Retinal pigment epithelial cell (primary cell): ENCODE data around the gene STUB1.

Experiments
- DNase-seq: peaks from one replicate; pipeline ENCODE4 v3.0.0-alpha.2; 2010; ENCODE audit warnings: low read depth
- H3K4me3 ChIP-seq: 2 replicates; pipeline ENCODE4 v1.5.1; 2011; ENCODE audit warnings: mild to moderate bottlenecking, low read length, control low read depth, moderate library complexity
- CTCF ChIP-seq: conservative IDR thresholded peaks from 2 replicates; pipeline ENCODE4 v1.5.1; 2011; ENCODE audit warnings: low read depth, low read length, control low read depth, inconsistent platforms

STUB1 gene

GRCh38 chr16:652454-653305 is 27.5 kb upstream of the STUB1 start:
- H3K4me3 ChIP-seq: no peak overlapping the region
- no peak for DNase-seq
- no peak for TF ChIP-seq CTCF

- DNase-seq: no peak
- no peak overlapping the region for H3K4me3 ChIP-seq
- no peak for TF ChIP-seq CTCF
These were observed 26.2 kb upstream of the STUB1 start for GRCh38 chr16:654034-654433.

DNA sequence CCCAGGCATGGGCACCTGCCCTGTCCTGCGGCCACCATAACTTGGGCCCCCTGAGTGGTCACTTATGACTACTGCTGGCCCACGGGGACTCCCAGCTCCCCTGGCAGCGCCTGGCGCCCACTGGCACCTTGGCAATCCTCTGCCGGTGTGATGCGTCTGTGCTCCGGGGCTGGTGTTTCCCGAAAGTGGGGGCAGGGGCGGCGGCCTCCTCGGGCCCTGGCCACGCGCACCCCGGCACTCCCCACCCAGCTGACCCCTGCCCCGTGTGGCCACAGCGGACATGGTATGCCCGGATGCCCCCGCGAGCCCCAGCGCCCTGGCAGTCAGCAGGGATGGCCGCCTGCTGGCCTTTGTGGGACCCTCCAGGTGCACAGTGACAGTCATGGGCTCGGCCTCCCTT is 22.7 kb upstream of the STUB1 start:
- no peak for DNase-seq
- H3K4me3 ChIP-seq: no peak overlapping the region
- no peak for TF ChIP-seq CTCF

DNA sequence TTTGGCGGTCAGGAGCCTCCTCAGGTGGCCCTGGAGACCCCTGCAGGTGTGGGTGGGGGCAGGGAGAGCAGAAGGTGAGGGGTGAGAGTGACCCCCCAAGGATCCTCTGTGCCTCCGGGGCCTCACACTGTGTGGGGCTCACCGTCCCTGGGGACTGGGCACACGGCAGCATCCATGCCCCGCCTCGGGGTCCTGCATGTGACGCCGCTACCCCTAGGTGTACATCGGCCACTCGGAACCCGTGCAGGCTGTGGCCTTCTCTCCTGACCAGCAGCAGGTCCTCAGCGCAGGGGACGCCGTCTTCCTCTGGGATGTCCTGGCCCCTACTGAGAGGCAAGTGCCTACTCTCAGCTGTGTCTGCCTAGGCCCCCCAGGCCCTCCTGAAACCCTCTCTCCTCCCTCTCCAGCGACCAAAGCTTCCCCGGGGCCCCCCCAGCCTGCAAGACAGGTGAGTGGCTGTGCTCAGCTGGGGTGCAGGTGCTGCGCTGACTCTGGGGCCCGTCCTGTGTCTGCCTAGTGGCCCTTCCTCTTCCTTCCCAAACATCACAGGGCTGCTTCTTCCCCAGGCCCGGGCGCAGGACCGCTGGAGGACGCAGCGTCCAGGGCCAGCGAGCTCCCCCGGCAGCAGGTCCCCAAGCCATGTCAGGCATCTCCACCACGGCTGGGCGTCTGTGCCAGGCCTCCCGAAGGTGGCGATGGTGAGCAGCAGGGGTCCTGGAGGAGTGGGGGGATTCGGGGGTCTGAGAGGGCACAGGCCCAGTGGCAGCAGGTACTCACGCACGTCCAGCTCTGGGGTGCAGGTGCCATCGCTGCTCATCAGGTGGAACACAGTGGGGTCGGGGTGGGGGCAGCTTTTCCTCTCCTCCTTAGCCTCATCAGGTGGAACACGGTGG is 21.3 kb upstream of the STUB1 start:
- no peak for DNase-seq
- TF ChIP-seq CTCF: no peak
- no peak overlapping the region for H3K4me3 ChIP-seq

GRCh38 chr16:659618-660017 is 20.6 kb upstream of the STUB1 start:
- DNase-seq: no peak
- no peak overlapping the region for H3K4me3 ChIP-seq
- TF ChIP-seq CTCF: no peak

- H3K4me3 ChIP-seq: no peak overlapping the region
- no peak for TF ChIP-seq CTCF
- no peak for DNase-seq
These were observed 20.1 kb upstream of the STUB1 start for GRCh38 chr16:660132-660458.
